ENCODE measurements around the gene EPS15.

GRCh38 chr1:51316846-51317120 lies 202.3 kb downstream of the EPS15 start:
- TF ChIP-seq CBX5 (IDR thresholded peaks at IDR 0.05; ENCODE audit: low read depth, low read length) (no peak), BCL11A (IDR thresholded peaks at IDR 0.05; ENCODE audit: low read depth in 2 of 2, low read length in 2 of 2) (no peak), CTCF (IDR thresholded peaks at IDR 0.05; ENCODE audit: control extremely low read depth in 1 of 3, insufficient read depth in 1 of 3, low read depth in 1 of 3, low read length in 3 of 3) (no peak), POLR2A (IDR thresholded peaks at IDR 0.05; ENCODE audit: control extremely low read depth in 1 of 2, low read depth in 2 of 2, low read length in 2 of 2) (no peak), JUN (IDR thresholded peaks at IDR 0.05; ENCODE audit: low read depth, low read length) (no peak), MAFK (IDR thresholded peaks at IDR 0.05; ENCODE audit: low read depth, low read length) (no peak), CHD1 (IDR thresholded peaks at IDR 0.05; ENCODE audit: low read depth, low read length) (no peak), ATF2 (IDR thresholded peaks at IDR 0.05; ENCODE audit: low read length) (no peak), TAF7 (optimal IDR thresholded peaks at IDR 0.05; ENCODE audit: borderline replicate concordance, low read depth, low read length) (no peak)

Measured in H1 (cell line).